ENCODE results near the gene LRMDA. TPM values are rescaled to one million over a fixed set of nuclear protein-coding genes. Genes with fewer than 3 reads are reported as not detected.

Gene LRMDA
- total and polyA plus RNA-seq, 2 of the 8 experiments (the other 6 are each of a cell fraction or from before 2014, with no cell fraction given), result 0.86 to 2.8 TPM

GRCh38 chr10:75709245-75709644 is 277.8 kb downstream of the LRMDA start (continued):
- TF ChIP-seq CHD7 (IDR thresholded peaks at IDR 0.05; ENCODE audit: insufficient replicate concordance, low read length) (no peak), FOSL1 (IDR thresholded peaks at IDR 0.05; ENCODE audit: insufficient read depth, low read depth, low read length) (no peak), POU5F1 (IDR thresholded peaks at IDR 0.05; ENCODE audit: low read depth, low read length) (no peak), KDM5A (IDR thresholded peaks at IDR 0.05; ENCODE audit: low read length) (no peak), ZNF274 (IDR thresholded peaks at IDR 0.05; ENCODE audit: borderline replicate concordance, extremely low read depth, low read length) (no peak), BCL11A (IDR thresholded peaks at IDR 0.05; ENCODE audit: low read depth in 2 of 2, low read length in 2 of 2) (no peak), EGR1 (IDR thresholded peaks at IDR 0.05; ENCODE audit: borderline replicate concordance, low read depth, low read length) (no peak), GTF2F1 (IDR thresholded peaks at IDR 0.05; ENCODE audit: borderline replicate concordance, low read depth, low read length) (no peak), SIN3A (conservative IDR thresholded peaks at IDR 0.05 in 1 of 2, IDR thresholded peaks at IDR 0.05 in 1 of 2; ENCODE audit: low read depth in 1 of 2, low read length in 2 of 2) (no peak), CREB1 (IDR thresholded peaks at IDR 0.05) (no peak)
